Endothelial cell of umbilical vein (primary cell): ENCODE data around the gene ZC3HAV1L. TPM values are rescaled to one million over a fixed set of nuclear protein-coding genes. Genes with fewer than 3 reads are reported as not detected.

Experiments
- BruUV-seq: library from RNA; stranded (reverse); fragments of 400-500 nt; replicated peaks from 2 replicates; lab custom pipeline; 2021; lab: Mats Ljungman, UMichigan
- CTCF ChIA-PET: fragments of 300-600, 350-600 bp; sonication (Branson Sonifier 250); formaldehyde crosslinking; loops from one replicate; lab custom pipeline; 2021; ENCODE audit warnings: antibody characterized with exemption, inconsistent platforms; lab: Charles Lee
- POLR2A ChIA-PET: fragments of 300-600, 350-600 bp; sonication (Branson Sonifier 250); formaldehyde crosslinking; loops from one replicate; lab custom pipeline; 2021; ENCODE audit warnings: antibody characterized with exemption, inconsistent platforms; lab: Charles Lee
- DNase-seq: peaks from one replicate; pipeline ENCODE4 v3.0.0-alpha.2; 2011; ENCODE audit warnings: low read depth, low spot score
- FAIRE-seq: peaks from 2 replicates; lab custom pipeline; 2011; peaks lifted over from hg19 to GRCh38; lab: Jason Lieb, UNC
- H2AFZ ChIP-seq: 2 replicates; pipeline ENCODE4 v1.6.0; 2012; ENCODE audit warnings: low read depth, low read length, control low read depth, inconsistent platforms
- H3K27ac ChIP-seq: 2 replicates; pipeline ENCODE4 v1.5.1; 2011; ENCODE audit warnings: low read depth, mild to moderate bottlenecking, control low read depth, low read length, moderate library complexity; ENCODE audit not compliant: insufficient read depth
- H3K27me3 ChIP-seq, 2 experiments: 2 replicates each; pipeline versions ENCODE4 v1.6.0 to v1.6.1; 2011; ENCODE audit warnings: low read length in 2 of 2, mixed read lengths in 1 of 2; ENCODE audit not compliant: control insufficient read depth in 2 of 2, insufficient read depth in 2 of 2
- H3K36me3 ChIP-seq, 2 experiments: 2 replicates in 1 of 2; 3 replicates in 1 of 2; pipeline ENCODE4 v1.5.1; 2011; ENCODE audit warnings: low read length in 2 of 2, mild to moderate bottlenecking in 1 of 2, moderate library complexity in 1 of 2; ENCODE audit not compliant: control insufficient read depth in 2 of 2, insufficient read depth in 2 of 2; ENCODE audit errors: extremely low read depth in 1 of 2
- H3K4me1 ChIP-seq: 3 replicates; pipeline ENCODE4 v1.5.1; 2011; ENCODE audit warnings: mild to moderate bottlenecking, low read length; ENCODE audit not compliant: control insufficient read depth, insufficient read depth; ENCODE audit errors: extremely low read depth
- H3K4me2 ChIP-seq: 2 replicates; pipeline ENCODE4 v1.6.1; 2011; ENCODE audit warnings: low read length, control low read depth, mixed read lengths; ENCODE audit not compliant: insufficient read depth
- H3K4me3 ChIP-seq, 3 experiments: fragments of 200-600 bp in 1 of 3; sonication (generic), shearing (Covaris generic) in 1 of 3; replicated peaks in 1 of 3; 2 replicates each; pipeline ENCODE4 v1.5.1; 2011 to 2016; ENCODE audit warnings: control low read depth in 3 of 3, low read length in 3 of 3, mild to moderate bottlenecking in 2 of 3, inconsistent platforms in 1 of 3, low read depth in 1 of 3, moderate library complexity in 1 of 3; ENCODE audit not compliant: insufficient read depth in 1 of 3
- H3K79me2 ChIP-seq: 2 replicates; pipeline ENCODE4 v1.6.0; 2012; ENCODE audit warnings: low read length, inconsistent platforms; ENCODE audit not compliant: control insufficient read depth, insufficient read depth
- H3K9ac ChIP-seq: replicated peaks from 2 replicates; pipeline ENCODE3; 2011; ENCODE audit warnings: low read length, control low read depth; ENCODE audit not compliant: insufficient read depth; ENCODE audit errors: extremely low read depth
- H3K9me1 ChIP-seq: replicated peaks from 3 replicates; pipeline ENCODE4 v1.6.0; 2011; ENCODE audit warnings: mild to moderate bottlenecking, low read length; ENCODE audit not compliant: control insufficient read depth, insufficient read depth; ENCODE audit errors: extremely low read depth
- H3K9me3 ChIP-seq: replicated peaks from 2 replicates; pipeline ENCODE4 v1.5.1; 2012; ENCODE audit warnings: low read length, inconsistent platforms; ENCODE audit not compliant: control insufficient read depth, insufficient read depth
- H4K20me1 ChIP-seq: replicated peaks from 2 replicates; pipeline ENCODE3; 2011; ENCODE audit warnings: mild to moderate bottlenecking, low read length; ENCODE audit not compliant: control insufficient read depth, insufficient read depth; ENCODE audit errors: extremely low read depth
- EZH2 ChIP-seq: IDR thresholded peaks from 2 replicates; pipeline ENCODE4 v1.6.1; 2012; ENCODE audit warnings: borderline replicate concordance, low read depth, mild to moderate bottlenecking, moderate library complexity, low read length, inconsistent platforms; ENCODE audit not compliant: severe bottlenecking
- FOS ChIP-seq: IDR thresholded peaks from 2 replicates; pipeline ENCODE4 v1.6.1; 2011; ENCODE audit warnings: mild to moderate bottlenecking, low read length, moderate library complexity, borderline replicate concordance; ENCODE audit not compliant: insufficient read depth
- GATA2 ChIP-seq: IDR thresholded peaks from 2 replicates; pipeline ENCODE4 v1.7.0; 2011; ENCODE audit warnings: low read depth, mild to moderate bottlenecking, moderate library complexity, mixed read lengths, low read length; ENCODE audit not compliant: insufficient read length, insufficient read depth
- JUN ChIP-seq: IDR thresholded peaks from 2 replicates; pipeline ENCODE4 v1.6.1; 2011; ENCODE audit warnings: borderline replicate concordance, low read depth; ENCODE audit not compliant: insufficient read length, insufficient read depth
- MYC ChIP-seq: IDR thresholded peaks from one replicate; pipeline ENCODE4 v1.6.1; 2011; ENCODE audit warnings: mild to moderate bottlenecking, low read depth, low read length
- POLR2A ChIP-seq: IDR thresholded peaks from 2 replicates; pipeline ENCODE4 v1.6.1; 2012; ENCODE audit warnings: low read depth, mild to moderate bottlenecking, control low read depth, low read length
- POLR2AphosphoS5 ChIP-seq: IDR thresholded peaks from 2 replicates; pipeline ENCODE4 v1.6.1; 2012; ENCODE audit warnings: low read depth, mild to moderate bottlenecking, control low read depth, low read length, moderate library complexity; ENCODE audit not compliant: insufficient read depth
- dilution Hi-C: fragments of 300-500 bp; cut with MboI; formaldehyde crosslinking; loops from one replicate; pipeline ENCODE4 v1.15.0; 2019; ENCODE audit warnings: low sequenced_read_pairs; ENCODE audit not compliant: extremely low pct_ligation_motif_present
- intact Hi-C: fragments of 100-400 bp; cut with micrococcal nuclease; formaldehyde crosslinking; loops from one replicate; pipeline ENCODE4 v1.10.0; 2022
- polyA plus RNA-seq, 4 experiments: library from polyadenylated mRNA; depleted of rRNA in 3 of 4; stranded (reverse) in 3 of 4; unstranded in 1 of 4; fragments of >200 nt; gene quantifications; 2 replicates each; pipeline versions ENCODE4 v1.2.1 to v1.2.3, GENCODE V29; 2011 to 2012; ENCODE audit warnings: missing spikeins in 1 of 4
- total RNA-seq: library from RNA; stranded (reverse); gene quantifications from 2 replicates; pipeline ENCODE4 v1.2.3, GENCODE V29; 2021
- TF ChIP-seq, protein P1 (sequence below), 2 donors: IDR thresholded peaks; 1 replicate in 1 of 2; 2 replicates in 1 of 2; pipeline ENCODE4 v1.5.1; 2011; ENCODE audit warnings: low read length in 2 of 2, mild to moderate bottlenecking in 2 of 2, moderate library complexity in 2 of 2, control low read depth in 1 of 2, inconsistent platforms in 1 of 2, low read depth in 1 of 2; ENCODE audit not compliant: insufficient read depth in 1 of 2; ENCODE audit errors: extremely low read depth in 1 of 2
- TF ChIP-seq, protein P2 (sequence below): IDR thresholded peaks from 2 replicates; pipeline ENCODE4 v1.6.1; 2011; ENCODE audit not compliant: insufficient read depth, insufficient read length

The ZC3HAV1L gene
- total and polyA plus RNA-seq, 2 donors (not counting 3 experiments of a cell fraction or from before 2014, with no cell fraction given): 15.9 to 25.7 TPM

DNA sequence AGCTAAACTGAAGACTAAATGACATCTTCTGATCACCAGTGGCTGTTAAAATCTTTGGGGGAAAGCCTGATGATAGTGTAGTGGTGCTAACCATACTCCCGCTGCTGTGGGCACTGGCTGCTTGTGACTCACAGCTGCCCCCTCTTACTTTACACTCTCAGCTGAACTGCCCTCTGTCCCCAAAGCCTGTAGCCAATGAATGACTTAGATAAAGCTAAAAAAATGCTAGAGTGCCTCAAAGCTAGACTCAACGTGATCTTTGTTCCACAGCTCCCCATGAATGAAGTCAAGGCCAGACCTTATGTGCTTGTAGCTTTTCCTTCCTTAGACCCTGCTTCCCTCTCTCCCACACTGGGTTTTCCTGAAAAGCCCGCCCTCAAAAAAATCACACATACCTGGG is 6.5 kb downstream of the ZC3HAV1L start:
- H3K4me2 ChIP-seq: no peak overlapping the region
- H3K4me3 ChIP-seq: no peak overlapping the region
- H3K4me1 ChIP-seq: peaks cover 2% of the 10 kb centered on the region
- H2AFZ ChIP-seq: no peak overlapping the region
- no peaks in the 10 kb centered on the region for H3K27me3 ChIP-seq
- H3K9me3 ChIP-seq: no peaks in the 10 kb centered on the region
- H4K20me1 ChIP-seq: no peaks in the 10 kb centered on the region
- dilution Hi-C loops: no loop called here
- POLR2A ChIA-PET: no interaction called here
- CTCF ChIA-PET: interaction anchor here (1.4 to 4.4 kb wide), 2 partner anchors 12 to 45 kb away, joined by 5 to 18 read pairs; no protein-coding TSS in a partner anchor
- TF ChIP-seq POLR2A (no peak), POLR2AphosphoS5 (no peak), MYC (no peak), FOS (no peak), GATA2 (no peak), JUN (no peak), EZH2 (no peak)
- TF ChIP-seq, protein P1, sequence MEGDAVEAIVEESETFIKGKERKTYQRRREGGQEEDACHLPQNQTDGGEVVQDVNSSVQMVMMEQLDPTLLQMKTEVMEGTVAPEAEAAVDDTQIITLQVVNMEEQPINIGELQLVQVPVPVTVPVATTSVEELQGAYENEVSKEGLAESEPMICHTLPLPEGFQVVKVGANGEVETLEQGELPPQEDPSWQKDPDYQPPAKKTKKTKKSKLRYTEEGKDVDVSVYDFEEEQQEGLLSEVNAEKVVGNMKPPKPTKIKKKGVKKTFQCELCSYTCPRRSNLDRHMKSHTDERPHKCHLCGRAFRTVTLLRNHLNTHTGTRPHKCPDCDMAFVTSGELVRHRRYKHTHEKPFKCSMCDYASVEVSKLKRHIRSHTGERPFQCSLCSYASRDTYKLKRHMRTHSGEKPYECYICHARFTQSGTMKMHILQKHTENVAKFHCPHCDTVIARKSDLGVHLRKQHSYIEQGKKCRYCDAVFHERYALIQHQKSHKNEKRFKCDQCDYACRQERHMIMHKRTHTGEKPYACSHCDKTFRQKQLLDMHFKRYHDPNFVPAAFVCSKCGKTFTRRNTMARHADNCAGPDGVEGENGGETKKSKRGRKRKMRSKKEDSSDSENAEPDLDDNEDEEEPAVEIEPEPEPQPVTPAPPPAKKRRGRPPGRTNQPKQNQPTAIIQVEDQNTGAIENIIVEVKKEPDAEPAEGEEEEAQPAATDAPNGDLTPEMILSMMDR (IDR thresholded peaks at IDR 0.05; ENCODE audit: extremely low read depth in 1 of 2, insufficient read depth in 1 of 2, low read depth in 1 of 2, low read length in 2 of 2): no peak
- TF ChIP-seq, protein P2, sequence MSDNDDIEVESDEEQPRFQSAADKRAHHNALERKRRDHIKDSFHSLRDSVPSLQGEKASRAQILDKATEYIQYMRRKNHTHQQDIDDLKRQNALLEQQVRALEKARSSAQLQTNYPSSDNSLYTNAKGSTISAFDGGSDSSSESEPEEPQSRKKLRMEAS: no peak
- no peak for DNase-seq
- H3K27ac ChIP-seq: no peak overlapping the region
- H3K79me2 ChIP-seq: peaks cover 11% of the 10 kb centered on the region
- intact Hi-C loops: no loop called here
- H3K36me3 ChIP-seq: peaks cover 14 to 23% of the 10 kb centered on the region in 2 experiments
- FAIRE-seq: no peak
- no peak overlapping the region for H3K9ac ChIP-seq
- no TSS peak for BruUV-seq
- H3K9me1 ChIP-seq: no peaks in the 10 kb centered on the region
